Pulmonary artery endothelial cell (primary cell): Measurements from ENCODE around the gene PMEPA1. TPM values are rescaled to one million over a fixed set of nuclear protein-coding genes. Genes with fewer than 3 reads are reported as not detected.
A peak's percentile ranks its signal among the peaks of the same experiment; 100 is the strongest.

ENCODE experiments used
- DNase-seq: peaks from one replicate; pipeline ENCODE4 v3.0.0-alpha.2; 2011; ENCODE audit warnings: low read depth, low spot score
- total RNA-seq: library from RNA; depleted of rRNA; stranded (reverse); fragments of >200 nt; gene quantifications from 2 replicates; pipeline ENCODE4 v1.2.3, GENCODE V29; 2014

PMEPA1 gene
- total RNA-seq, 1 donor from 2014 or later: 4.7 TPM

DNA sequence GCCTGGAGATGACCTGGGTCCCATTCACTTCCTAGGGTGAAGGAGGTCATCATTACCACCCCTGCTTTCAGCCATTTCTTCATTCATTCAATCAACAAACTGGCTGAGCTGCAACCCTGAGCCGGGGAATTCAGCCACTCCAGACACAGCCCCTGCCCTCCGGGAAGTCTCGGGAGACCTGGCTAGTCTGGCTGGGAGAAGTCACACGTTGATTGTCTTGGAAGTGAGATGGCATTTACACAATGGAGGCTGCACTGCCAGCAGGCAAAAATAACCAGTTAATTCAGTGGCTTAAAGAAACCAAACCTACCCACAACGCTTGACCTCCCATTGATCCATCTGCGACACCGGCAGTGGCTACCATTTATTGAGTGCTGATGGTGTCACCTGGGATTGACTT lies 2.0 kb upstream of the PMEPA1 start:
- DNase-seq: no peak

DNA sequence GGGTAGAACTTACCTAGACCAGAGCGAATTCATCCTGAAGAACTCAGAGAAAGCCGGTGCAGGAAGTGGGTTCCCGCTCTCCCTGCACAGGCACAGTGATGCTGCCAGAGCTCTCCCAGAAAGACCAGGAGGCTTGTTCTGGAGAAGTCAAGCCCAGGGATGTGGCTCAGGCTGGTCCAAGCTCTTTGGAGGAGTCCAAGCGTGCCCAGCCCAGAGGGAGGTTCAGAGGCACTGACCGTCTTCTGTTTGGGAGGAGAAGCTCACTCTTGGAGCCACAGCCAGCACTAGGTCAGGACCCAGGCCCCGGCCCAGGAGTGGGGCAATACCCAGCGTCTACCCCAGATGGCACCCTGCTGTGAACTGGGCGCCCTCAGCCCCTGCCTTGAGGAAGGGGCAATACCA lies 1.5 kb upstream of the PMEPA1 start:
- DNase-seq: no peak

DNA sequence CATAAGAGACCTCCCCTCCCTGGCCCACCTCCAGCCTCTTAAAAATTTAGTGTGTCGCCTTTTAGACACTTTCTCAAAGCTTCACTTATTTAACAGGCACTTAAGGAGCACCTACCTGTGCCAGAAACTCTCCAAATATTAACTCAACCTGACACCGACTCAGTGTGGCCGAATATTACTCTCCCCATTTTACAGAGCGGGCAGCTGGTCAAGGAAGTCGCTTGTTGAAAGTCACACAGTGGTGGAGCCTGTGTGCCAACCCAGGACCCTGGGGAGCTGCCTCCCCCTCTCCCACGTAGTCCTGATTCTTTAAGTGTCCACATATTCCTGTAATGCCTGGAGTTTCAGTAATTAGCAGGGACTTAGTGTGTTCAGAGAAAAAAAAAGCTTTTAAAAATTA lies 1.0 kb upstream of the PMEPA1 start:
- DNase-seq: no peak

DNA sequence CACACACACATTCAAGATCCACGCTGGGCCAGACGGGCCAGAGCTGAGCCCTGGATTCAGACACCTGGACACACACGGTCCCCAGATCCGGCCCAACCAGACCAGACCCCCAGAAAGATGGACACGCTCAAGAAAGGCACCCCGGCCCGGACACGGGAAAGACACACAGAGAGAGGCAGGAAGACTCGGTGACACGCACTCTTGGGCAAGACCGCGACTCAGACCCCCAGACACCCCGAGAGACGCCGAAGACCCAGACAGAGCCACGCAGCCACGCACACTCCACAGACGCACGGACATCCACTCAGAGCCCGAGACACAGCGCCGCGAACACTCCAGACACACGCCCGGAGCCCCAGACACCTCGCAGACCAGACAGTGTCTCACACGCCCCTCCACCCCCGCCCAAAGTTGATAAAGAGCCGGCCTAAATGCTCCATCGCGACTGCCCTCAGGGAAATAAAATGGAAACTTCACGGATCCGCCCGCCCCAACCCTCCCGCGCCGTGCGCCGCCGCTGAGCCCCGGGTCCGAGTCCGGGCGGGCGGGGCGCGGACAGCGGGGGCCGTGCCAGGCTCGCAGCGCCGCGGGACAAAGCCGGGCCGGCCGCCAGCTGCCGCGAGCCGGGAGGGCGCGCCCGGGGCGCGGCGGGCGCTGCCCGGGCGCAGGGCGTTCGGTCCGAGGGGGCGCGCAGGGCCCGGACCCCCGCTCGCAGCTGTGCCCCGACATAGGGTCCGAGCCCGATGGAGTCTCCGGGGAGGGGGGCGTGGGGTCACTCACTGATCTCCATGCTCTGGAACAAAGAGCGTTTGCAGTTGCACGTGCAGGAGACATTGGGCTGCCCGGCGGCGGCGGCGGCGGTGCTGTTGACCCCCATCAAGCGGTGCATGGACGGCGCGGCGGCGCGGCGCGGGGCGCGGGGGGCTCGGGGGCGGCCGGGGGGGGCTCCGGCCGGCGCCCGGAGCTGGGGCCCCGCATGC lies 831 bp downstream of the PMEPA1 start:
- DNase-seq: no peak

DNA sequence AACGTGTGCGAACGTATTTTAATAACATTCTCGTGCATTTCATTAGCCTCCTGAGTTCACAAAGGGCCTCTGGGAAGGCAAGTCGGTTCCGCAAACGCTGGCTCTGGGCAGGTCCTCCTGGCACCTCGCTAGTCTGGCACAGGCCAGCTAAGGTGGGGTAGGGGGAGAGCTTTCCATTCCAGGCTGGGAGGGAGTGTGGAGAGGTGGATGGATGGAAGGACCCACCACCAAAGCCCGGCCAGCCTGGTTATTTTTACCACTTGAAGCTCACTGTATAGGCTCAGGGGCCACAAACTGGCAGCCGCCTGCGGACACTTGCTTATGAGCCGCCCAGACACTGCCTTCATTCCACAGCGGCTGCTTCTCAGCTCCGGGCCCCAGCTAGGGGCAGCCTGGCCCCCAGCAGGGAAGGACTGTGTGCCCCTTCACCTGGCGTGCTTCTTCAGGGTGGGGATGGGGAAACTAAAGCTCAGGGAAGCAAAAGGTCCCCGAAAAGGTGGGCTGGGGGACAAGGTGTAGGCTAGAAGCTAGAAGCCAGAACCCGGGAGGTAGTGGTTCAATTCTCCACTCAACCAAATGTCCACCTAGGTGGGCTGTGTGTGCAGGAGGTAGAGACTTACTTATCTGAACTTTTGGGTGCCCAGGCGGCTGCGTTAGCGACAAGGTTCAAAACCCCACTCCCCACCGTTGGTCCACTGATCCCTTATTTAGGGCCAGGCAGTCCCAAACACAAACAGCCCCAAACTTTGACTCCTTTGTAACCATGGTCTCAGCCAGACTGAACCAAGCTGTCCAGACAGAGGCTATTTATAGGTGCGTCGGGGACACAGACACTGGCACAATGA lies 1.7 kb downstream of the PMEPA1 start:
- DNase-seq: no peak

DNA sequence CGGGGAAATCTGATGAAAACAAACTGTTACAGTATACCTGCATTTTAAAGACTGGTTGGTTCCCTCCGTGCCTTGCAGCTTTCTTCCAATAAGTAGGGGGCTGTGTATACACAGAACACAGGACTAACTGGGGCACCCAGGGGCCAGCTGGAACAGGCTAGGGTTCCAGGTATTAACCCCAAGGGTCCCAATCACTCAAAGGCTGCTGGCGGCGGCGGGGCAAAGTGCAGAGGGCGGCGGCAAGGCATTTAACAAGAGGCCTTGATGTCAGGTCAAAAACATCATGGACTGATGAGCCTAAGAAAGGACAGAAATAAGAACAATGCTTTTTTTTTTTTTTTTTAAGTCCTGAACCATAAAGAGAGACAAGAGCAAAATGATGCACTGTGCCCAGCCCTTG lies 2.5 kb downstream of the PMEPA1 start:
- DNase-seq: no peak

DNA sequence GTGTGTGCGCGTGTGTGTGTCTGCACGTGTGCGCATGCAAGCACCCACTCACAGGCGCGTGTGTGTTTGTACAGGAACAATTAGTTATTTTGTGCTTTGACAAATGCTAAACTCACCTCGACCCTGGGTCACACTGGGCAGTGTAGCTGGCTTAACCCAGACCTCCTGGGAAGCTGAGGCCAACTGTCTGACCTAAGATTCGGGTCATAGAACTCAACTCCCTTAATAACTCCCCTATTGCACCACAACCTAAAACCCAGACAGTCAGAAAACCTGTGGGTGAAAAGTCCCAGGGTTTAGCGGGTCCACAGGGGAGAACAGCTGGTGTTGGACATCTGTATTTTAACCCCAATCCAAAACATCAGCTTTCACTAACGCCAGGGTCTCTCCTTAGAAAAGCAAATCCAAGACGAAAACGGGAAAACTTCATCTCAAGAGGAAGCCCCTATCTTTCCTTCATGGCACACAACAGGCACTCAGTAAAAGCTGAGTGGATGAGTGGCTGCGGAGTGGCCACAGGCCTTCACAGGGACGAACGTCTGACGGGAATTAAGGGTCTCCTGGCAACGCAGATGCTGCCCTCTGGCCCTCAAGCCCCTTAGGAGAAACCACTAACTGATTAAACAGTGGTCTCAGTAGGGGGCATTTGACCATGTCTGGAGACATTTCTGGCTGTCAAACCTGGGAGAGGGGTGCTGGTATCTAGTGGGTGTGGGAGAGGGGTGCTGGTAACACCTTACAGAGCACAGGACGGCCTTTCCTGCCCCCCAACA lies 4.5 kb downstream of the PMEPA1 start:
- DNase-seq: no peak

DNA sequence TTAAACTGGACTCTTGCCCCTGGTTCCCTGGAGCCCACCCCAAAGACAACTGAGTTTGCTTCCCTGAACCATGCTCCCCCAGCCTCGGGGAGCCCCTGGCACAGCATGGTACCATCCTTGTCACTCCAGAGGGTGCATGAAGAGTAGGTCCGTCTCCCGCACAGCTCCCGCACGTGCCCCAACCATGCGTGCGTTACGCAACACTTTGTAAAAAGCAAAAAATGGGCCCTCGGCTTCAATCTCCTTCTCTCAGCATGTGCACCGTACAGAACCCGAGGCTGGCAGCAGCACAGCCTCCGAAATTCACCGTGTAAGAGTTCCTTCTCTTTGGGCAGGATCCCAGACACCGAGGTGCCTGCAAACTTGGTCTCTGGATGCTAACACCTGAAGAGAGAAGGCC lies 5.6 kb downstream of the PMEPA1 start:
- DNase-seq: no peak

DNA sequence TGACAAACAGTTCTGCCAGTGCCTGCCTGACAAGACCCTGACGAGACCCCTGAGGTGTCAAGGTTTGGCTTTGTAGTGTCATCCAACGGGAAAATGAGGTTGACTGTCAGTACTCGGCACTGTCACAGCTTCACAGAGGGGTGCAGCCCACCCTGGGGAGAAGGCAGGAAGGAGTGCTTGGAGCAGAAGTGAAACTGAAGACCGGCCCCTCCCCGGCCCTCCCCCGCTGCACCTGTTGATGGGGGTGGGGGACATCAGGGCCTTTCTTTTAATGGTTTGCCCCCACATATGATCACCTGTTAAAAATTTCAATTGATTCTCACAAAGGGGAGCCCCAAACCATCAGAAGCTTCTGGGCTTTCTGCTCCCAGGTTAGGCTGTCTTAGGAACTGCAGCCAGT lies 6.8 kb downstream of the PMEPA1 start:
- DNase-seq: no peak

DNA sequence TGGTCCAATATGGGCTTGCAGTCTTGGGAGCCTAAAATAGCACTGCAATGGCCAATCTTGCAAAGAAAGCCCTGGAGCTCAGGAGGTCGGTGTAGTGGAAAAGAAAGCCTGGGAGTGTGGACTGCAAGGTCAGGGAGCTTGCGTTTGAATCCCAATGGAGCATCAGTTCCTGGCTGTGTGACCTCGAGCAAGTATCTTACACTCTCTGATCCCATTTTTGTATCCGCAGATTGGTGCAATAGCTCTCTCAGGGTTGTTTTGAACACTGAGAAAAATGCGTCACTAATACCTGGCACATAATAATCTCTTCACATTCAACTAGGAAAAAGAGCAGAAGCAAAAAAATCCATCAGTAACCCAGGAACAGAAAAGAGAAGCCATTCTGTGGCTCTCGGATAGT lies 7.3 kb downstream of the PMEPA1 start:
- DNase-seq: no peak

DNA sequence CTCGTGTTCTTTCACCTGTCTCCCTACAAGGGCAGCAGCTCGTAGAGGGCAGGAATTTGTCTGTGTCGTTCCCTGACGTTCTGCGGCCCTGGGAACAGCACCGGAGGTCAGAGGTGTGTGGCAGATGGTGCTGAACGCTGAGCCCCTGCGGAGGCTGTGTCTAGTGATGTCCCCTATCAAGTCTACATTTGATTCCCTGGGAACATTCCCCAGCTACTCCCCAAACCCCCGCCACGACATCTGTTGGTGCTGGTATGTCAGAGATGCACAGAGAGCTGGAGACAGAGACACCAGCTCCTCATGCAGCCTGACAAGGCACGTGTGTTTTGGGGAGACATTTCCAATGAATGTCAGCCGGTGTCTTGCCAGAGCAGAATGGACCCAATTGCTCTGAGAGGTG lies 7.7 kb downstream of the PMEPA1 start:
- DNase-seq: no peak

DNA sequence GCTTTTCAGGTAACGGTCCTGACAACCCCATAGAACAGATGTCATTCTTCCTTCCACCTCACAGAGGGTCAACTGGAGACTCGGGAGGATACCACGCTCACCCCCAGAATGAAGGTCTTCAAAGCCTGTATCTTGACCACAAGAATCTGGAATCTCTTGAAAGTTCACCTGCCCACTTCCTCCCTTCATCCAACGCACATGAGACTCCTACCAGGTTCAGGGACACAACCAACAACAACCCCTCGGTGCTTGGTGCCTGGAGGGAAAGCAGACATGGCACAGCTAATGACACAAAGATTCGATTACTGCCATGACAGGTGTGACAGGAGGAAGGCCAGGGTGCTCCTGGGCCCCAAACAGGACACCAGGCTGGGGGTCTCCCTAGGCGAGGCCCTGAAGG lies 8.2 kb downstream of the PMEPA1 start:
- no peak for DNase-seq

DNA sequence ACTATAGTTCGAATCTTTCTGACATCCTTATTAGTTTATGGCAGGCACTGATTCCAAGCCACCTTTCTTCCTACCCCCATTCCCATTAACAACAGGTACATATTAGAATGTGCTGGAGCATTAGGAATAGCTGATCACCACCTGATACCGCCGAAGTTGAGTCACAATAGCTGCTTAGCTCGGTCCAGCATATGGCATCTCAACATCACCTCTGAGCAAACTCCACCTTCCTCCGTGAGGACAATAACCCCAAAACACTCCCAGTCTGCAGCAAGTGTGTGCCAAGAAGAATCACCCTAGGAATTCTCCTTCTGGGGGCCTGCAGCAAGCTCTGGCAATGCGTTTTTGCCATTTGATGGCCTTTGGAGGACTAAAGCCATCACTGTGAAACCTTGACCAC lies 8.7 kb downstream of the PMEPA1 start:
- no peak for DNase-seq

DNA sequence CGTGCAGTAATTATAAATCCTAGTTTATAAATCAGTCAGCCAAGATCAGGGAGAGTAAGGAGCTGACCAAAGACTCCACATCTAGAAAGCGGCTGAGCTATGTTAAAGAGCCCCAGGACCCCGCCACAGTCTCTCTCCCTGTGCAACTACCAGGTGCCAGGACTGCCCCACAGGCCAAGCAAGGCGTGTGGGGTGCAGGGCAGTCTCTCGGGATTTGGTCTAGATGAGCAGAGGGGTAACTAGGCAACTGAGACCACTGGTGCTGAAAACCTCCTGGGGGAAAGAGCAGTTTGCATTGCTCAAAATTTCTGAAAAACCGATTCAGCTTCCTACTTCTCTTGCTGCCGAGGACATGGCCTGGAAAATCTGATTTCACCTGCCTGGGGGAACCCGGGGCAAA lies 10.4 kb downstream of the PMEPA1 start:
- no peak for DNase-seq

DNA sequence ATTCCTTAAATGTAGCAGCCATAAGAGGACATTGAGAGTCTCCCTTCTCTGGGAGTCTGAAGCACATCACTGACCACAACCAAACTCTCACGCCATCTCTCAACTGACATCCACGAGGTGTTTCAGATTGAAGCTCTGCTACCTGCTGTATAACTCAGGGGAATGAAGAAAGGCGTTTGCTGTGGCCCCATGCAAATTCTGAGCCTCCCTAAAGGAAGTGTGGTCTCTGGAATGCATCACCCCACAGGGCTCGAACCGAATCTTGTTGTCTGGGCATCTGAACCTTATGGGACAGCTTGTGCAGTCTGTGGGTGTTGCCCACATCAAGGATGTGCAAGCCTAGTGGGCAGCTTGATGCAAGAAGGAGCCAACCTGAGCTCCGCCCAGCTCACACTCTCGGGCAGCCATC lies 10.9 kb downstream of the PMEPA1 start:
- DNase-seq: no peak

DNA sequence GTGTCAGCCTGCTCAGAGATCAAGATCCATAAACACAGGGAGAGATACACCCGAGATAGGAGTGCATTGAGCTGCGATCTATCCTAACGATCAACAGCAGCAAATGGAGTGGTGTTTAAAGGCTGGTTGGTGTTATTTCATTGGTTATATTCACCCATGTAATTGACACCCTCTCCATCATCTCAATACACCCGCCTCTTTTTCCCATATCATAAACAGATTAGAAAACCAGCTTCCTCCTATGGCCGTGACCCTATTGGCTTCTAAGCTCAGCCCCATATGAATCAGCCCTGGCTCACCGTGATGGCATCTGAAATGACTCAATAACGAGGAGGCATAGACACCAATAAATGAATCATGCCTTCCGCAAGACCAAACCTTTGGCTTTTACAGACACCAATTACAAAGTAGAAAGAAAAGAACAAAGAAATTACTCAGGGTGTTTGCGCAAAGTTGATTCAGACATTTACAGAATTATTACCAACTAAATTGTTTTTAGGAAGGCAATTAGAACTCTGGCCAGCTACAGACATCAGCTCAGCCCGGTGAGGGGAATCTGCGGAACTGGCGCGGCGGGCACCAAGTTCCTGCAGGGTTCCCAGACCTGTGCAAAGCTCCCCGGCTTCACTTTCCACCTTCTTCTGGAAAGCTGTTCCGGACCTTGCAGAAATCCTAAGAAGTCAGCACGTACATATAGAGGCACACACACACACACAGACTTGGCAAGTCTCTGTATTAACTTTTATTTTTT lies 11.5 kb downstream of the PMEPA1 start:
- peak; percentile 93 for DNase-seq

DNA sequence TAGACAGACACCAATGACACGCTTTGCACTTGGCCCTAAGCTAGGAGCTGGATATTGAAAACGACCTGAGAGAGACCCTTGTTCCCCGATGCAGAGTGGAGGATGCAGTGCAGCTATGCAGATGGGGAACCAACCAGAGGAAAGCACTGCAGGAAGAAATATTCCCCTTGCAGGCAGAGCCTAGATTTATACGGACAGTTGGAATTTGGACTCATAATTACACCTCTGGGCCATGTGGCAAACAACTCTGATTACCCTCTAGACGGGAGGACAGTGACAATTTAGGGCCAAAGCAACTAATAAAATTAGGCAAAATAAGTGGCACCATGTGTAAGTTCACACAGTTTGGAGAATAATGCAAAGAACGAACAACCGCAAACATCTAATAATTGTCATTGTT lies 12.3 kb downstream of the PMEPA1 start:
- no peak for DNase-seq

DNA sequence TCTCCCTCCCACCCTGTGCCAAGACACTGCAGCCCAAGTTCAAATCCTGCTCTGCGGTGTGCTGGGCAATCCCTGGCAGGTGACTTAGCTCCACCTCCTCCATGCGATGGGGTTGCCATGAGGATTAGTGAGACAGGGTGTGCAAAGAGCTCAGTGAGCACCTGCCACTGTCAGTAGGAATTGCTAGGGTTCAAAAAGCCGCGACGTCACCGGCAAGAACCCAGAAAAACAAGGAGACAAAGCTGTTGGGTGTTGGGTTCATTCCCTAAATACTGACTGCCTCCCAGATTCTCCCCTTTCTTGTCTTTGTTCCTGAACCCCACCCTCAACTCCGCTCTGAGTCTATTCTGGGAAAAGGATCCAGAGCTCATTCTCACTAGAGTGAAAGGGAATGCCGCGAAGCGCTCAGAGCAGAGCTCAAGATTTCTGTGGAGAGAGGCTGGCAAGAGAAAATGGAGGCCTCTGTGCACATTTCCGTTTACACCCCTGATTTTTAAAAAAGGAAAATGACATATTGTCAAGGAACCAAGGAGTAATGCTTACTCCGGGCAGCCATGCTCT lies 13.3 kb downstream of the PMEPA1 start:
- no peak for DNase-seq

DNA sequence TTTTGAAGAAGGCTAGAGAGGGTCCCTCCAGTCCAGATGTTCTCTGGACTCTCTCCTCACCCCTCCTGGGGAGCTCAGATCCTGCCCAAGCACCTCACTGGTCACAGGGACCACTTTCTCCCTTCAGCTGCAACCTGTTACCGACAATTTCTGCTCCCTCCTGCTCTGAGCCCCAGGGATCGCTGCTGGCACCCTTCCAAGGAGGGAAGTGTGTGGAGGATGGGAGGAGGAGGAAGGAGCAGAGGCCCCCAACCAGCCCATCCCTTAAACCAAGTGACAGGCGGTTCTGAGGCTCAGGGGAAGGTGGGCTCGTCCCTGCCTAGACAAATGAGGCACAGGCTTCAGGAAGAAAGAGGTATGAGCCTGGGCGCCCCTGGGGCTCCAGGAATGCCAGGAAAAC lies 13.9 kb downstream of the PMEPA1 start:
- DNase-seq: no peak

DNA sequence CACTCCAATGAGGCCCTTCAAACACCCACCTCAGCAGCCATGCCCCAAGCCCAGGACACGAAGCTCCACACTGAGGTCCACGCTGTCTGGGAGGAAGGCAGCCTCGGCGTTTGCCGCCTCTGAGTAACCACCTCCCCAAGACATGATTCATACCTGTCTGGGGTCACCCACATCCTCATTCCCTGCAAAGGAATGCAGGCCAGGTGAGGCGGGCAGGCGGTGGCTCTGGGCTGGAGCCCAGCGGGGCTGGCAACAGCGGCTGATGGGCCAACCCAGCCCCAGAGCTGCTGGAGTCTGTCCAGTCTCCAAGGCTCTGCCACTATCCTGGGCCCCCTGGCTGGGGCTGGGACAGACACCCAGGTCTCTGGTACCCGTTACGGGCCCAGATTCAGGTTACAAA lies 14.8 kb downstream of the PMEPA1 start:
- no peak for DNase-seq

DNA sequence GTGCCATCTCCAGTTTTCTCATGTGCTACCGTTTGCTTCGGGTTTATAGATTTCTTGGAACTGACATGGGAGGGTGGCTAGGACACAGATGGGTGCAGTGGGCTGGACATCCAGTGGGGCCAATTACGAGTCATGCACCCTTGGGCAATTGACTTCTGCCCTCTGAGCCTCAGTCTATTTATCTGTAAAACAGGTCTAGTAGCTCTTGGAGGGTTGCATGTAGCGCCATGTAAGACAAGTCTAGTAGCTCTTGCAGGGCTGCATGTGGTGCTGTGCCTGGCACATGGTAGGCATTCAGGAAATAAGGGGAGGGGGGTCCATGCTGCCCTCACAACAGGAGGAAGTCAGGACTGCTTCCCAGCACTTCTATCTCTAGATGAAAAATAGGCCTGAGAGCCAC lies 15.3 kb downstream of the PMEPA1 start:
- no peak for DNase-seq
